GM10248 (cell line): ENCODE results near the gene WDR4.
A peak's percentile ranks its signal among the peaks of the same experiment; 100 is the strongest.
"Not testable (repeated sequence)": the region's sequence is repeated elsewhere in the genome, so short reads cannot be mapped to it uniquely, and the experiment has no call there.

Experiments
- CTCF ChIA-PET: fragments of 300-600 bp; sonication (Branson Sonifier 250); formaldehyde crosslinking; extraction: SDS; loops from one replicate; lab custom pipeline; 2021; ENCODE audit warnings: antibody characterized with exemption; lab: Yijun Ruan, JAX
- POLR2A ChIA-PET: fragments of 350-650 bp; sonication (Branson Sonifier 250); formaldehyde crosslinking; extraction: SDS; loops from one replicate; lab custom pipeline; 2020; ENCODE audit warnings: antibody characterized with exemption; lab: Yijun Ruan, JAX
- DNase-seq: peaks from one replicate; pipeline ENCODE4 v3.0.0; 2012; ENCODE audit errors: extremely low spot score
- TF ChIP-seq, protein P1 (sequence below): IDR thresholded peaks from 2 replicates; pipeline ENCODE4 v1.5.1; 2012; ENCODE audit warnings: mild to moderate bottlenecking, low read depth; ENCODE audit errors: extremely low read depth, missing control alignments, control extremely low read depth

Gene WDR4

DNA sequence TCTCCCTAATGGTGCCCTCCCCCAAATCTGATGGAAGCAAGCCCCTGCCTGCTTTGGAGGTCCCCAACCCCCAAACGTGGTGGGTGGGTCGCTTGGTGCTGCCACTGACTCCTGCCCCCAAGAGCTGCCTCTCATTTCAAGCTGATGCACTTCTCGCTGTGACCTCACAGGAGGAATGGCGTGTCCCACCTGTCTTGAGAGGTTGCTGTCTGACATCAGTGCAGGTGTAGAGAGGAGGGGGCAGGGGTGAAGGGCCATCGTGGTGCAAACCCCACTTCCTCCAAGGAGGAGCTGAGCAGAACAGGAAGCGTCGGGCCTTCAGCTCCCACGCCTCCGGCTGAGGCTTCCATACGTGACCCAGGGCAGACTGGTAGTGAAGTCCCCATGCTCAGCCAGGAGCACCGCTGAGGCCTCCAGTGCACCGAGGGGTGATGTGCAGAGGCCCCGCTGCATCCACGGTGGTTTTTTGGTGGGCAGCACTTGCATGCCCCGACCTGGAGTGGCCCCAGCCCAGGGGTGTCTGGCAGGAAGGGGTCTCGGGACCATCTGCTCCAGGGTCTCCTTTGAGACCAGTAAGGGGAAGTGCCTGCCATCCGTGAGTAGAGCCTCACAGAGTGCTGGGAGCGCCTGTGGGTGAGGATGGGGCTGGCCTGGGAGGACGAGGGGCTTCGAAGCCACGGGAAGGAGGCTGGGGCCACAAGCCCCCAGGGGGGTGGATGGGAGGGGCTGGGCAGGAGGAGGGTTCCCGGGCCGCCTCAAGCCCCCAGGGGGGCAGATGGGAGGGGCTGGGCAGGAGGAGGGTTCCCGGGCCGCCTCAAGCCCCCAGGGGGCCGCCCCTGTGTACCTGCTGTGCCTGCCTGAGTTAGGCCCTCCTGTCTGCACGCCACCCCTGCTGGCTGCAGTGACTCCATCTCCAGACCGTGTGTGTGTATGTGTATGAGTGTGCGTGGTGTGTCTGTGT, 39.8 kb downstream of the WDR4 start:
- TF ChIP-seq, protein P1, sequence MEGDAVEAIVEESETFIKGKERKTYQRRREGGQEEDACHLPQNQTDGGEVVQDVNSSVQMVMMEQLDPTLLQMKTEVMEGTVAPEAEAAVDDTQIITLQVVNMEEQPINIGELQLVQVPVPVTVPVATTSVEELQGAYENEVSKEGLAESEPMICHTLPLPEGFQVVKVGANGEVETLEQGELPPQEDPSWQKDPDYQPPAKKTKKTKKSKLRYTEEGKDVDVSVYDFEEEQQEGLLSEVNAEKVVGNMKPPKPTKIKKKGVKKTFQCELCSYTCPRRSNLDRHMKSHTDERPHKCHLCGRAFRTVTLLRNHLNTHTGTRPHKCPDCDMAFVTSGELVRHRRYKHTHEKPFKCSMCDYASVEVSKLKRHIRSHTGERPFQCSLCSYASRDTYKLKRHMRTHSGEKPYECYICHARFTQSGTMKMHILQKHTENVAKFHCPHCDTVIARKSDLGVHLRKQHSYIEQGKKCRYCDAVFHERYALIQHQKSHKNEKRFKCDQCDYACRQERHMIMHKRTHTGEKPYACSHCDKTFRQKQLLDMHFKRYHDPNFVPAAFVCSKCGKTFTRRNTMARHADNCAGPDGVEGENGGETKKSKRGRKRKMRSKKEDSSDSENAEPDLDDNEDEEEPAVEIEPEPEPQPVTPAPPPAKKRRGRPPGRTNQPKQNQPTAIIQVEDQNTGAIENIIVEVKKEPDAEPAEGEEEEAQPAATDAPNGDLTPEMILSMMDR: no peak
- peak; percentile 22 for DNase-seq
- ChIA-PET POLR2A (no interaction called here), CTCF (no interaction called here)

DNA sequence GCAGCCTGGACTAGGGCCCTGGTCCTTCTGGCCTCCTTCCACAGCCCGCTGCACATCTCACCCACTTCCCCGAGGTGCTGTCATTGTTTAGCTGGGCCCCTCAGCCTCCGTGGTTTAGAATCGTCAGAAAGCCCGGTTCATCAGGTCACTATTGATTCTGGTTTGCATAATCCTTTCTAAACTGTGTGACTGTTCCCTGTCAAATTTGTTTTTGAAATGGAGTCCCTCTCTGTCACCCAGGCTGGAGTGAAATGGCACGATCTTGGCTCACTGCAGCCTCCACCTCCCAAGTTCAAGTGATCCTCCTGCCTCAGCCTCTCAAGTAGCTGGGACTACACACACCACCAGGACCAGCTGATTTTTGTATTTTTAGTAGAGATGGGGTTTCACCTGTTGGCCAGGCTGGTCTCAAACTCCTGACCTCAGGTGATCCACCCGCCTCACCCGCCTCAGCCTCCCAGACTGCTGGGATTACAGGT, 41.1 kb downstream of the WDR4 start:
- DNase-seq: peak; percentile 12
- CTCF ChIA-PET, POLR2A ChIA-PET: not testable (repeated sequence)

DNA sequence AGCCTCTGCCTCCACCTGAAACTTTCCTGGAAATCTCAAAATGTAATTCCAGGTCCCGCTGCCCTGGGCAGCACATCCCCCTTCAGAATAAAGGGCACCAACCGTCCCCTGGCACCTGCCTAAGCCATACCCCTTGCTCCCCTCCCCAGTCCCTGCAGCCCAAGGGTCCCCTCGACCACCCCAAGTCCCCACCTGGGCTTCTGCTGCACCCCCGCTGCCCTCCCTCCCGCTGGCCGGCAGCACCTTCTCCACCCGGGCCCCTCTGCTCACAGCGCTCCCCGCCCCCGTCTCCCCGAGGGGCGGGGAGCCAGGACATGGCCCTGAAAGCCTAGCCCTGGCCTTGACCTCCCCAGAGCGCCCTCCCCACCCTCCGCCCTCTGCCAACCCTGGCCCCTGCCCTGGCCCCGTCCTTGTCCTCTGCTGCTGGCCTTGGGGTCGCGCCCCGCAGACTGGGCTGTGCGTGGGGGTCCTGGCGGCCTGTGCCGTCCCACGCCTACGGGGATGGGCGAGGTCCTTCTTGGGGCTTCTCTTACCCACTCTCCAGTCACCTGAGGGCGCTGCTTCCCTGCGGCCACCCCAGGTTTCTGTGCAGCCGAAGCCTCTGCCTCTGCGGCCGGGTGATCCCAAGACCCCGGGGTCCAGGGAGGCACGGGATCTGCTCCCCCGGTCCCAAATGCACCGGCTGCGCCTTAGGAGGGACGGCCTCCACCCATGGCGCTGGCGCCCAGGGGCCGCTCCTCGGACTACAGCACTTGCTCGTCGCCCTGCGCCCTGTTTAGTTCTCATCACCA, 41.7 kb downstream of the WDR4 start:
- POLR2A ChIA-PET: no interaction called here
- TF ChIP-seq, protein P1: no peak
- DNase-seq: peak; percentile 20
- CTCF ChIA-PET: no interaction called here

DNA sequence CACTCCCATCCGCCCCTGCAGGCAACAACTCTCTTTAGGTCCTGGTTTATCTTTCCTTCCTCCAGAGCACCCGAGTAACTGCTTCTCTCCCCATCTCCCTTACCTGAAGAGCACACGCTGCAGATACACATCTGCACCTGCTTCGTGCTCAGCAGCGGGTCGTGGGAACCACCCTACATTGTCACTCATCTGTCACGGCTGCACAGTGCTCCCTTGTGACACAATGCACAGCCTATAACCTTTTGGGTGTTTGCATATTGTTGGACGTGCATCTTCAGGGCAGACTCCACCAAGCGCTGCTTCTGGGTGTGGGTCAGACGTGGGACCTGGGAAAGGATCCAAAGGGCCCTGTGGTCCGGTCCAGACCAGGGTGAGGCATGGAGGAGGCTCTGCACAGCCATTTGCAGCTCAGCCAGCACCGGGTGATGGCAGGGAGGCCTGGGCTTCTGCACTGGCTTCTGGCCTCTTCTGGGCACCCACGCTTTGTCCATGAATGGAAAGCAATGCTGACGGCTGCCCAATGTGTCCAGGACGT, 42.5 kb downstream of the WDR4 start:
- CTCF ChIA-PET: no interaction called here
- POLR2A ChIA-PET: no interaction called here
- peak; percentile 14 for DNase-seq
- TF ChIP-seq, protein P1: no peak

DNA sequence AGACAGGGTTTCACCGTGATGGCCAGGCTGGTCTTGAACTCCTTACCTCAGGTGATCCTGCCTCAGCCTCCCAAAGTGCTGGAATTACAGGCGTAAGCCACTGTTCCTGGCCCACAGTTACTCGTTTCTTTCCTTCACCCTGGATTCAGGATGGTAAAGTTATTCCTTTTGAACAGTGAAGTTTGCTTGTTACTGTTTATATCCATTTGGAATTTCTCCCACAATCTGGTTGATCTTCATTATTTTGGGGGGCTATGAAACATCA, 43.0 kb downstream of the WDR4 start:
- ChIA-PET POLR2A (no interaction called here), CTCF (no interaction called here)
- TF ChIP-seq, protein P1: no peak
- peak; percentile 5 for DNase-seq

DNA sequence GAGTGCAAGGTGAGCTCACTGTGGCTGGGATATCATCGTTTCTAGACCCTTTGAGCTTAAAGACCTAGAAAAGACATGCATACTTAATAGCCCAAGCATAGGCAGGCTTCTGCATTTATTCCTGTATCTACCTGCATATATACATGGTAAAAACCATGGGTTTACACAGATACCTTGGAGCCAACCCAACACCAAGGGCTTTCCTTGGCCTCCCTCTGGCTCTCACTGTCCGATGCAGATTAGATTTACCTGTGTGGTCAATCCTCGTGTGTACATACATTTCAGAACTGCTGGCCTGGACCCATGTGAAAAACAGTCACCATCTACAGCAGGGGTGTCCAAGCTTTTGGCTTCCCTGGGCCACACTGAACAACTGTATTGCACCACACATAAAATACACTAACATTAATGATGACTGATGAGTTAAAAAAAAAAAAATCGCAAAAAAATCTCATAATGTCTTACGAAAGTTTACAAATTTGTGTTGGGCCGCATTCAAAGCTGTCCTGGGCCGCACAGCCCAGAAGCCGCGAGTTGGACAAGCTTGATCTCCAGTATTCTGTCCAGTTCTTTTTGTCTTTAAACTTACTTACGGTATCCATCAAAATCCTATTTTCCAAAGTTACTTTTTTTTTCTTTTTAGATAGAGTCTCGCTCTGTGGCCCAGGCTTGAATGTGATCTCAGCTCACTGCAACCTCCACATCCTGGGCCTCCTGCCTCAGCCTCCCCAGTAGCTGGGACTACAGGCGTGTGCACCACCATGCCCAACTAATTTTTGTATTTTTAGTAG, 43.5 kb downstream of the WDR4 start:
- TF ChIP-seq, protein P1: no peak
- CTCF ChIA-PET: interaction anchor here (1.0 kb wide), 1 partner anchor 242 kb away, joined by 5 read pairs; no protein-coding TSS in a partner anchor
- no peak for DNase-seq
- POLR2A ChIA-PET: no interaction called here
